Measurements from ENCODE around the gene CHL1.

Gene CHL1

DNA sequence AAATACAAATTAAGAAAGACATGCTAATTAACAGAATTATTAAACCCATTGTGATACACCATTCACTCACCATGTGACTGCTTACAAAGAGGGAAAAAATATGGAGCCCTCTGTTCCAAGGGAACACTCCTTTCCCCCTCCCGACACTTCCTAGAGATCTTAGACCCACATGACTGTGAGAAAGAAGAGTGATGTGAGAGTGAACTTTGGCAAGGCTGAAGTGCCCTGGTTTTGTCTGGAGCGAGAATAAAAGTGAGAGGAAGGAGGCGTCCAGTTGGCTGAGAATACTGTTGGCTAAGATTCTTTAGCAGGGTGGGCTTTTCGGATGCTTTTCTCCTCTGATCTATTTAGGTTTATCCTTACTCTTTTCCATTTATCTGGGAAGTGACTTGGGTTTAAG lies 14.1 kb downstream of the CHL1 start:
- DNase-seq (ENCODE audit: low read depth, low spot score): no peak
- H3K4me3 ChIP-seq (ENCODE audit: low read length): no peak overlapping the region

DNA sequence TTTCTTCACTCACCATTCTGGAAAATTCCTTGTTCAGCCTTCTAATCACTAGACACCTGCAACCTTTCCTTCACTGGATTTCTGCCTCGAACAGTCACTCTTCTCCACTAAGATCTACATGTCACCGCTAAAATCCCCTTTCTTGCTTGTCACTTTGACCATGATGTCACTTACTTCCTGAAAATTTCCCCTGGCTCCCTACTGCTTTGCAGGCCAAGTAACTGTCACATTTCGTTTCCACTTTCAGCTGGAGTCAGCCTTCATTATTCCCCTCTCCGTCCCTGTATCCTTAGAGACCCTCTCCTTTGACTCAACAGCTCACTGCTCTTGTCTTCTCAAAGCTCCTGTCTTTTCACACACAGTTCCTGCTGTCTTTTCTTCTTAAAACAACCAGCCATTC lies 15.9 kb downstream of the CHL1 start:
- DNase-seq (ENCODE audit: low read depth, low spot score): no peak
- no peak overlapping the region for H3K4me3 ChIP-seq (ENCODE audit: low read length)

DNA sequence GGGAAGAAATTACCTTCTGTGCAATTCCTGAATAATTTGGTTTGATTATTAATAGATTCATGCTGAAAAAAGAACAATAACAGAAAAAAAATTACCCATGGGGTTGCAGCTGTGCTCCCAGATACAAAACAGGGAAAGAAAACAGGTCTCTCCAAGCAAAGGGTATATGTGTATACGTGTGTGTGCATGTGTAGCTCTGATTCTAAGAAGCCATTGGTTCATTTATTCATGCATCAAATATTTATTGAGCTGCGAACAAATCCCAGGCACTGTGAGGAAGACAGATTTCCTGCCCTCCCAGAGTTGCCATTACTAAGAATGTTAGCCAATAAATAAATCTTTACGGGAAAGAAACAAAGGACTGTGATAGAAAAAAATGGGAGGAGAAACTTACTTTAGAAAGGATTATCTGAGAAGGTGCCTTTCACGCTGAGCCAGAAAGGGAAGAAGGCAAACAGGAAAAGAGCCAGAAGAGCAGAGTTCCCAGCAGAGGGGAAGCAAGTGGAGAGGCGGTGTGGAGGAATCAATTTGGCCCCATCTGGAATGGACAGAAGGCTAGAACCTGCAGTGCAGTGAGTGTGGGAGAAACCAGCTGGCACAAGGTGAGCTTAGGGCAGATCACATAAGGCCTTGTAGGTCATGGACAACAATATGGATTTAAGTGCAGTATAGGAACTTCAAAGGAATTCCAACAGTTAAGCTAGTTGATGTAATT lies 20.7 kb downstream of the CHL1 start:
- no peak for DNase-seq (ENCODE audit: low read depth, low spot score)
- no peak overlapping the region for H3K4me3 ChIP-seq (ENCODE audit: low read length)

DNA sequence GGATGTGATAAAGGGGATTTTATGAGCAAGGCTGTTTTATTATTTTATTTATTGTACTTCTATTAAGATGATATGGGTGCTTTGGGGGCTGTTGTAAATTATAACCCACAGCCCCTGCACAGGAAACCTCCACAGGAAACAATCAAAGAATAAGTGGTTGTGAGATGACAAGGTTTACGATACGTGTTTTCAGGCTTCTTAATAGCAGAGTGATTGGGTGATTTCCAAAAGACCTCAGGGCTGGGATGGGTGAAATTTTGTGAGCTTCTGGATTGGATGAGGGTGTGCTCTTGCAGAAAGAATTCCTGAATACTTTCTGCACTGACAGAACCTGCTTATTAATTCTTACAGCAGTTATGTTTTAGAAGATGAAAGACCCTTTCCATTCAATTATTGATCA lies 21.4 kb downstream of the CHL1 start:
- no peak for DNase-seq (ENCODE audit: low read depth, low spot score)

DNA sequence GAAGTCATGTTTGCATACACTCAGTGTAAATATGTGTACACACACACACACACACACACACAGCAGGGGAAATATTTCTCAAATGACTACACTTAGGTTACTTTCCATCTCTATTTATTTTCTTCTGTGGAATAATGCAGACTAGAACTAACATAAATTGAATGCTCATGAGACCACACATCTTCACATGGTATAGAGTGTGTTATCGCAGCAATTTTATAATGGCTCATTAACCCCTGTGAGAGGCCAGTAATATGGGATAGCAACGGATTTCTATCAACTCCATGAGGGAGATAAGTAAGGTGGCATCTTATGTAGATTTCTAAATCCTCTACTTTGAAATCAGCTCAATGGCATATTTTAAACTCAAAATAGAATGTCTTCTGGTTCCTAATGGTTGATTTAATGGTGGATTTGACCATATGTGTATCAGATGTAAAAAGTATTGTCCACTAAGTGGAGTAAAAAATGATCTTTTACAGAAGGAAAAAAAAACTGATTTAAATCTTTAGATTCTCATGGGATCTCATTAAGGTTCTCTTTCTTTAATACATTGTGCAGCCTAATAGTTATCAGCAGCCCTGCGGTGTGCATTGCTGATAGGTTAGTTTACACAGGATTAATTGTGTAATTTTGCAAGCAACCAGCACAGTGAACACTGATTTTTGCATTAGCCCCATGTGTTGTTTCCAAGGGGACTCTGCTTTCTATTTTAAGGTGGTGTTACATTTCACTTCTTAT lies 32.0 kb downstream of the CHL1 start:
- no peak overlapping the region for H3K4me3 ChIP-seq (ENCODE audit: low read length)

More for the DNA sequence above, 21.4 kb downstream of the CHL1 start:
- no peak overlapping the region for H3K4me3 ChIP-seq (ENCODE audit: low read length)

DNA sequence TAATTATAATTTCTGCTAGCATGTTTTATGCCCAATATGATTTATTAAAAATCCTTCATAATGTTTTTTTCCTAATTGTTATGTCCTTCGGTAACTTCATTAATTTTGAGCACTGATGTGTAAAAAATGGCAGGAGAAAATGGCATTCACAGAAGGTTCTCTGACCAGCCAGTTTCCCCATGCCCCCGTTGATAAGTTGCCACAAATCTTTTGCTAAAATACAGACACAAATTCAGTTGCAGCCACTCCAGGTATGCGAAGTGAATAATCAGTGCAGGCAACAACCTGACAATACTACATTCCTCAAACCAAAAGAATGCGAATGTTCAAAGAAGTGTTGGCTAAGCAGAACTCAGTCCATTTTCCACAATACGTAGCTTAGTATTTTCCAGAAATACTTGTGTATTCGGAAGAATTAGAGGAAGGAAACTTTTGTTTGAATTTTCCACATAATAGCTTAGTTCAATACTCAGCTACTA lies 32.7 kb downstream of the CHL1 start:
- no peak for DNase-seq (ENCODE audit: low read depth, low spot score)
- H3K4me3 ChIP-seq (ENCODE audit: low read length): no peak overlapping the region

More for the DNA sequence above, 32.0 kb downstream of the CHL1 start:
- no peak for DNase-seq (ENCODE audit: low read depth, low spot score)

DNA sequence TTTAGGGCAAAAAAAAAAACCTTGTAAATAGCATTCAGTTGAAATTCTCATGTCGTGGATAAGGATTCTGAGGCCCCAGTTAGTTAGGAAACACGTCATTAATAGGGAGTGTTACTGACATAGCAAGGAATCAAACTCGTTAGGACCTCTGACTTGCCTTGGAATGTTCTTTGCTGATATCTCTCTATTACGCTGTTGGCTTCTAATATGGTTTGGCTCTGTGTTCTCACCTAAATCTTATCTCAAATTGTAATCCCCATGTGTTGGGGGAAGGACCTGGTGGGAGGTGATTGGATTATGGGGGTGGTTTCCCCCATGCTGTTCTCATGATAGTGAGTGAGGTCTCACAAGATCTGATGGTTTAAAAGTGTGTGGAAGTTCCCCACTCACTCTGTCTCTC lies 40.3 kb downstream of the CHL1 start:
- no peak for DNase-seq (ENCODE audit: low read depth, low spot score)
- H3K4me3 ChIP-seq (ENCODE audit: low read length): no peak overlapping the region

DNA sequence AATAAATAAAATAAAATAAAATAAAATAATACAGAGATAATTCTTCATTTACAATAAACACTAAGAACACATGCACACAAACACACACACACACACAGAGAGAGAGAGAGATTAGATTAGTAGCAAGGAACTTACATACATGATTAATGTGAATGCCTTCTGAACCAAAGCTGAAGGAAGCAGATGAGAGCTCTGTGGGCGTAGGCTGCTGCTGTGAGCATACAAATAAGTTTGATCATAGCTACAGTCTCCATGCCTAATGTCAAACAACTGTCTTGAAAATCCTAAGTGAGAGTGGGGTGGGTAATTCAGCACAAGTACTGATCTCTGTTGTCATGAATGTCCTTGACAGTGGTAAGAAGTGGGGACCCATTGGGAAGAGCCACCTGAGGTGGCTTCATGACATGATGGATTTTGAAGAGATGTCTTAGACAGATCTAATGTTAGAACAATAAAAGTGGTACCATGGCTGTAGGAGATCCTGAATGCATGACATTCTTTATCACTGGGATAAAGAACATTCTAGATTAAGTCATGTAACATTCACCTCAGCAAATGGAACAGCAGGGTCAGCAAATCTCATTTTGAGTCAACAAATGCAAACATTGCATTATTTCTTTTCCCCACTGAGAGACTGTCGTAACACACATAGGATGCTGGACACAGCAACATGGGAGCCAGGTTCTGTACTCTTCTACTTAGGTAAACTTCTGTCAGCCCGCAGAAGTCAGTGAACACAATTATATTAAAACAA lies 46.2 kb downstream of the CHL1 start:
- no peak for DNase-seq (ENCODE audit: low read depth, low spot score)

DNA sequence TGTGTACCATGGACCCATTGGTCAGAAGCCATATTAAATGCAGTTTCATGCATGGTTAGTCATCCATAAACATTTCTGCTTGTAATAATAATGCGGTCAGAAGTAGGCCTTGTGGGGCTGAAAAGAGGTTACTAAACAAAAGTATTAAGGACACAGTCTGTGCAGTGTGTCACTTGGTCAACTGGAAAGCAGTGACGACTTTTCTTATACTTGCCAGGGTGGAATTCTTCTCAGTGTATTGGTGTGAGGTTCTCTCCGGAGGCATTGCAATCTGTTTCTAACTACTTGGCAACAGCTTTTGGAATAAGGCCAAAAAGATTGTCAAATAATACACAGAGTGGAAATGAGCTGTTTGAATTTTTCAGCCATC lies 46.8 kb downstream of the CHL1 start:
- DNase-seq (ENCODE audit: low read depth, low spot score): no peak
- H3K4me3 ChIP-seq (ENCODE audit: low read length): no peak overlapping the region

More for the DNA sequence above, 46.2 kb downstream of the CHL1 start:
- H3K4me3 ChIP-seq (ENCODE audit: low read length): no peak overlapping the region

DNA sequence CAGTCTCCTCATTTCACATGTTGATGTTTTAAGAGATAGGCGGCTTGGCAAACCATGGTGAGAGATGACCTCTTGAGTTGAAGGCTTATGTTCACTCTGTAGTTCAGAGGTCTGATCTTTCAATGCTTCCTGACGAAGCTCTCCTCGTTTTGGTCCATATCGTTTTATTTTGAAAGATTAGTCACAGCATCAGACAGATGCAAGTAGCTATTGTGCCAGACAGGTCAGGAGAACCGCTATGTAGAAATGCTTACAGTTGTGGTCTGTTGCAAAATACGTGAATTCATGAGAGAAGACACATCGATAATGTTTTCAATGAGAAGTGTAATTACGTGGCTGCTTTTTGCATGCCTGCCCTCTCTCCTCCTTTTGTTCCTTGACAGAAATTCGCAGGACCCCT lies 47.5 kb downstream of the CHL1 start:
- no peak for DNase-seq (ENCODE audit: low read depth, low spot score)
- no peak overlapping the region for H3K4me3 ChIP-seq (ENCODE audit: low read length)

DNA sequence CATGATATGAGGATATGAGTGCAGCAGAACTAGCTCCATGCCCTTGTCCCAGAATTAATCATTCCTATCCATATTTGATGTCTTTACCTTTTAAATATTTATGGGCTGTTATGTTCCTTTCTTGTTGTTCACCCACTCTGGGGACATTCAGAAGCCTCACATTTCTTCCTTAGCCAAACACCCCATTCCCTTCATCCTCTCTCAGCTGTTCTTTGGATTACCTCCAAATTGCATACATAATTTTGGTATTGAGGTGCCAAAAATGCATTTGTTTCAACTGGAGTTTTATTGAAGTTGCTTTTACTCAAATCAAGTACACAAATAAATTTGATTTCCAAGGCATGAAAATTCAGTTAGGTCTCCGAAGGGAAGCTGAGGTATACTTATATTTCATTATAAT lies 51.4 kb downstream of the CHL1 start:
- H3K4me3 ChIP-seq (ENCODE audit: low read length): no peak overlapping the region
- no peak for DNase-seq (ENCODE audit: low read depth, low spot score)

DNA sequence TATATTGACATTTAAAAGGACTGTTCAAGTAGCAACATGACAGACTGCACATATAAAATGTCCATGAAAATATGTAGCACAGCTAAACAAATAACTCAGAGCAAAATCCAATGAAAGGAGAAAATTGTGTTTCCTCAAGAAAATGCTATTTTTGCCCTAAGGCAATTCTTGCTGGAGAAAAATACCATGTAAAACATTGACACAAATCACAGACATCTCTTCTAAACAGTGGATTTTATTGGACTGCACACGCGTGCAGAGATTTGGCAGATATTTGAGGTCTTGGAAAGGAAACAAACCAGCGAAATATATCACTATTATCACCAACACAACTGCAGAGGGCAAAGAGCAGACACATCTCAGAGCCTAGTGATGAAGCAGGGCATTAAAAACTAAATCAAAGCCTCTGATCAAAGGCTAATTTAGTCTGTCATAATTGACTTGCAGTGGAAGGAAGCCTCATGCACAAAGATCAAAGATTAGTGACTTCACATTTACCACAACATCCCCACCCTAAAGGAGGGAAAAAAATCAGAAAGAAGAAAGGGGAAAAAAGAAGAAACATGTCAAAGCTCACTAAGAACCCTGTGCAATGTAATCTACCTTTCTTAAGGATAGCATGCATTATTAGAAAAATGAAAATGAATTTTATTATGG lies 52.4 kb downstream of the CHL1 start:
- DNase-seq (ENCODE audit: low read depth, low spot score): peak; percentile 32
- no peak overlapping the region for H3K4me3 ChIP-seq (ENCODE audit: low read length)

DNA sequence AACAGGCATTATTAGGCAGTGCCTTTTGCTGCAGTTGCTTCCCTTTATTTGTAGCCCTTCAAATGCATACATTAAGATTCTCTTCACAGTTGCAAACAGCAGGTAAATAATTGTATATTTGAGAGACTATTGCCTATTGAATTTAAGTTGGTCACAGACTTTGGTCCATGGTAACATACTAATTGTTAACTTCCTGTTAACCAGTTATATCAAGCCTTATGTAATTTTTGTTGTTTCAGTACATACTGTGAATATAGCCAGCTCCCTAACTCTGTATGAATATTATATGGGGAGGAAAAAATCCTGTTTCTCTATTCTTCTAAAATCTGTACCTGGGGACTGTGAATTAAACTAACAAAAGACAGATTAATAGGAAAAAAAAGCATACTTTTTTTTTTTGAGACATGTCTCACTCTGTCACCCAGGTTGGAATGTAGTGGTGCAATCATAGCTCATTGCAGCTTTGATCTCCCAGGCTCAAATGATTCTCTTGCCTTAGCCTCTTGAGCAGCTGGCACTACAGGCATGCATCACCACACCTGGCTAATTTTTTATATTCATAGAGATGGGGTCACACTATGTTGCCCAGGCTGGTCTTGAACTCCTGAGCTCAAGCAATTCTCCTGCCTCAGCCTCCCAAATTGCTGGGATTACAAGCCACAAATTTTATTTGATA lies 53.2 kb downstream of the CHL1 start:
- no peak for DNase-seq (ENCODE audit: low read depth, low spot score)
- no peak overlapping the region for H3K4me3 ChIP-seq (ENCODE audit: low read length)

DNA sequence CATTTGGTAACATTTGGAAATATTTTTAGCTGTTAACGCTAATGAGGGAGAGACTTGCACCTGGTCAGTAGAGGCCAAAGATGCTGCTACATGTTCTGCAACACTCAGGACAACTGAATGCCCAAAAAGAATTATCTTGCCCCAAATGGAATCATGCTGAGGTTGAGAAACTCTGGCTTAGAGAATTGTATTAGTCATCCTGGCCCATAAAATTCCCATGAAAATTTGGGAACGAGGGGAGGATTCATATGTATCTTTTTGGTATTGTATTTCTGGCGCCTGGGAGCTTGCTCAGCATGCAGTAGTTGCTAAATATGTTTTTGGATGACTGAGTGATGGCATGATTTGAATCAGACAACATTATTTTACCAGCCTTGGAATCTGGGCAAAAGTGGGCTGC lies 59.9 kb downstream of the CHL1 start:
- H3K4me3 ChIP-seq (ENCODE audit: low read length): no peak overlapping the region
- DNase-seq (ENCODE audit: low read depth, low spot score): no peak

DNA sequence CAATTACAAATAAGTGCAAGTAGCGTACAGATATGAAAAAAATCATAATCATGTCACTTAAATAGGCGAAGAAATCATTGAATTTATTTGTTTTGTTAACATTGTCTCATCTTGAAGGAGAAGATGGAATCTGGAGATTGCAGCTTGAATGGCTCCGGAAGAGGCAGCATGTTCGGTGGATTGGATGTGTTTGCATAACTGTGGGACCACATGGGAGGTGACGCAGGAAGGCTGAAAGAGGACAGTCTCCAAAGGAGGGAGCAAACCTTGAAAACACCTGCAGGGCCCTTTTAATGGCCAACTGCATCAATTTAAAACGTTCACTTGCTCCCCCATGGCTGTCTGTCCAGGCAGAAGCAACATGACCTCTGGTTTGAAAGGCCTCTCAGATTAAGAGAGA lies 61.3 kb downstream of the CHL1 start:
- H3K4me3 ChIP-seq (ENCODE audit: low read length): no peak overlapping the region
- no peak for DNase-seq (ENCODE audit: low read depth, low spot score)

DNA sequence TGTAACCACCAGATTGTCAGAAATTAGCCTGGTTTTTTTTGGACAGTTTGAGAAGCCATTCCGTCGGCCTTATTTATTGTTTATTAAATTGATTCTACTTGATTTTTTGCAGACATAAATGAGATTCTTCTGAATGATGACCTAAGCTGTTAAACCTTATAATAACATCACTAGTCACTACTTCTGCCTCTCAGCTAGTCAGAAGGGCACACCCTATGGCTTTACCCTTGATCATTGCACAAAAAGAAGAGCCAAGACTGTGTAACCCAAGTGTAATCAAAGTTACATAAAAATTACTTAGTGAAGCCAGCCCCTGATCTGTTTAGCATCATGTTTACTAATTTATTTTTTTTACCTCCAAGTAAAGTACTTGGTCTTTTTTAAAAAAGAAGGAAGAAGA lies 64.3 kb downstream of the CHL1 start:
- DNase-seq (ENCODE audit: low read depth, low spot score): no peak
- no peak overlapping the region for H3K4me3 ChIP-seq (ENCODE audit: low read length)

DNA sequence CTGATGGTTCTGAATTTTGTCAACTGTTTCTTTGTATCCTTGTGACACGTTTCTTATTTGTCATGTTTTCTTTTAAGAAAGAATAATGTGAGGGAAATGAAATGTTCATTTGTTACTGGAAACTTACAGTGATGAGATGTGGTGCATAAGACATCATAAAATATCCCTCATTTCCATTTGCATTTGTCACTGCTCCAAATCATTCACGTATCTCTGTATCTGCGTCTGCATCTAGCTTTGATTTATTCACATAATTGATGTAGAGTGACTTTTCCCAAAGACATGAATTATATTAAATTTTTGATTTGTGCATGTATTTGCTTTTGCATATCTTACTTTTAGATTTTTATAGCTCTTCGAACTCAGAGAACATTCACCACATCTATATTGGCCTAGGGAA lies 66.8 kb downstream of the CHL1 start:
- no peak for DNase-seq (ENCODE audit: low read depth, low spot score)
- no peak overlapping the region for H3K4me3 ChIP-seq (ENCODE audit: low read length)

DNA sequence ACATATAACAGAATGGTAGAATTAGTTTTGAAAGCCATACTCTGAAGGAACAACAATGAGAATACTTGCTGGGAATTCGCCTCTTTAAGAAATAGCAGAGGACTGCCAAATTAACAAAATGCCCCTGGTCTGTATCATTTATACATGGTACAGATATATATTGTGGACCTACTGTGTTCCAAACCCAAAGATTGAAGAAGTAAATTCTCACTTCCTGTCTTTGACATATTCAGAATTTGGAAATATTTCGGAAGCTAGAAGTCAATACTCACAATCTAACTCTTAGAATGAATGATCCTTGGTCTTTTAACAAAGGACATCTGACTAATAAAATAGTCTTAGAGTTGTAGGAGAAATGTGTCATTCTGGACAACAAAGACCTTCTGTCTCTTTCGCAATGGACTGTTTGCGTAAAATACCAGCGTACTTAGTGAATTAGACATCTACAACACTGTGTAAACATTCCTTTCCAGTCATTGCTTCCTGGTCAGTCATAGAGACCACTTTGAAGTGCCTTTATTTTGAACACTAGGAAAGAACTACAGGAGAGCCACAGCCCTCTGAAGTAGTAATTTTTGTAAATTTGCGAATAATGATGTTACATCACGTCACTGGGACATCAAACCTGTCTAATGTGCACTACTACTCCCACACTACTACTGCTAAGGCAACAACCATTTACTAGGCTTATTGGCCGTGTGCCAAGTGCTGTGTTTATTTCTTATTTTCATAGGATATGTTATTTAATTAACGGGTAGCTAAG lies 68.0 kb downstream of the CHL1 start:
- no peak overlapping the region for H3K4me3 ChIP-seq (ENCODE audit: low read length)
- DNase-seq (ENCODE audit: low read depth, low spot score): no peak

All from Jurkat, Clone E6-1 (cell line).